ENCODE results near the gene UBE3D. TPM values are rescaled to one million over a fixed set of nuclear protein-coding genes. Genes with fewer than 3 reads are reported as not detected.

UBE3D gene
- total RNA-seq, 4 donors from 2014 or later: 0.82 to 4.6 (median 3.2) TPM

DNA sequence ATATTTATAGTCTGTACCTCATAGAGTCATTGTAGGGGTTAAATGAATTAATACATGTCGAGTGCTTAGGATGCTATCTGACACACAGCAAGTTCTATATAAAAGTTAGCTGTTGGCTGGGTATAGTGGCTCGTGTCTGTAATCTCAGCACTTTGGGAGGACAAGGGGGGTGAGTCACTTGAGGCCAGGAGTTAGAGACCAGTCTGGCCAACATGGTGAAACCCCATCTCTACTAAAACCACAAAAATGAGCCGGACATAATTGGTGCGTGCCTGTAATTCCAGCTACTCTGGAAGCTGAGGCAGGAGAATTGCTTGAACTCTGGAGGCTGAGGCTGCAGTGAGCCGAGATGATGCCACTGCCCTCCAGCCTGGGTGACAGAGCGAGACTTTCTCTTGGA lies 222.9 kb downstream of the UBE3D start:
- no peak for TF ChIP-seq POLR2A (IDR thresholded peaks at IDR 0.05)
- no peak for TF ChIP-seq CTCF (IDR thresholded peaks at IDR 0.05 in 4 of 5, conservative IDR thresholded peaks at IDR 0.05 in 1 of 5)
- H3K27ac ChIP-seq: no peak overlapping the region
- no peaks in the 10 kb centered on the region for H3K4me1 ChIP-seq
- no peaks in the 10 kb centered on the region for H3K27me3 ChIP-seq
- DNase-seq (no peak), ATAC-seq (no peak)
- no peak overlapping the region for H3K4me3 ChIP-seq
- intact Hi-C loops (cut with DNase I; ENCODE audit: low total_unique reads): no loop called here
- no peaks in the 10 kb centered on the region for H3K36me3 ChIP-seq
- no peaks in the 10 kb centered on the region for H3K9me3 ChIP-seq
- in situ Hi-C loops (cut with MboI; ENCODE audit: low sequenced_read_pairs in 4 of 4): no loop called here

Other genes with a start within 250 kb of the UBE3D start
- 10 to 100 TPM; 12.4 to 30.9 (median 16.2) TPM for gene DOP1A, start 1.8 kb upstream of the UBE3D start, total RNA-seq
- gene PGM3, start 127.4 kb upstream of the UBE3D start, total RNA-seq: 10 to 100 TPM in 1 of 4 donors, 1 to 10 TPM in 3; 3.9 to 13.2 (median 8.8) TPM
- gene RWDD2A, start 127.5 kb upstream of the UBE3D start, total RNA-seq: 1 to 10 TPM in 3 of 4 donors, under 1 TPM in 1; 0.61 to 1.9 (median 1.2) TPM